Osteocyte (in vitro differentiated cells): Measurements from ENCODE around the gene CCNK. TPM values are rescaled to one million over a fixed set of nuclear protein-coding genes. Genes with fewer than 3 reads are reported as not detected.

Experiments
- DNase-seq: peaks from one replicate; pipeline ENCODE4 v3.0.0; 2021; ENCODE audit warnings: mixed read lengths; ENCODE audit not compliant: unreplicated experiment; ENCODE audit errors: extremely low spot score
- H3K27ac Mint-ChIP-seq: one replicate; pipeline ENCODE4 v1.8.0; 2021; ENCODE audit warnings: mild to moderate bottlenecking, mixed read lengths; ENCODE audit not compliant: unreplicated experiment
- H3K27me3 Mint-ChIP-seq: one replicate; pipeline ENCODE4 v1.8.0; 2021; ENCODE audit warnings: mixed read lengths; ENCODE audit not compliant: unreplicated experiment
- H3K36me3 Mint-ChIP-seq: one replicate; pipeline ENCODE4 v1.8.0; 2021; ENCODE audit warnings: mixed read lengths; ENCODE audit not compliant: unreplicated experiment
- H3K4me1 Mint-ChIP-seq: one replicate; pipeline ENCODE4 v1.8.0; 2021; ENCODE audit warnings: mixed read lengths; ENCODE audit not compliant: unreplicated experiment
- H3K4me3 Mint-ChIP-seq: one replicate; pipeline ENCODE4 v1.8.0; 2021; ENCODE audit warnings: mild to moderate bottlenecking, moderate library complexity, mixed read lengths; ENCODE audit not compliant: unreplicated experiment
- H3K9me3 Mint-ChIP-seq: one replicate; pipeline ENCODE4 v1.8.0; 2021; ENCODE audit warnings: mixed read lengths; ENCODE audit not compliant: unreplicated experiment
- CTCF ChIP-seq: fragments of 200-600 bp; sonication (generic); IDR thresholded peaks from 2 replicates; pipeline ENCODE4 v1.5.0; 2021; ENCODE audit warnings: antibody characterized with exemption, mild to moderate bottlenecking, moderate library complexity
- total RNA-seq: library from RNA; stranded (reverse); gene quantifications from 2 replicates; pipeline ENCODE4 v1.2.1, GENCODE V29; 2021

Gene CCNK
- total RNA-seq, 1 donor from 2014 or later, result 57.4 TPM

GRCh38 chr14:99519347-99519881, 38.2 kb downstream of the CCNK start:
- no peak for TF ChIP-seq CTCF
- Mint-ChIP-seq H3K4me1 (peaks cover 19% of the 10 kb centered on the region), H3K9me3 (no peaks in the 10 kb centered on the region), H3K27ac (no peak overlapping the region), H3K27me3 (no peaks in the 10 kb centered on the region), H3K36me3 (no peaks in the 10 kb centered on the region), H3K4me3 (no peak overlapping the region)
- DNase-seq, result no peak

GRCh38 chr14:99519931-99520421, 38.8 kb downstream of the CCNK start:
- Mint-ChIP-seq H3K4me1 (peaks cover 25% of the 10 kb centered on the region), H3K27me3 (no peaks in the 10 kb centered on the region)

GRCh38 chr14:99520571-99521081, 39.4 kb downstream of the CCNK start:
- no peak overlapping the region for H3K27ac Mint-ChIP-seq
- no peaks in the 10 kb centered on the region for H3K36me3 Mint-ChIP-seq
- H3K27me3 Mint-ChIP-seq, result no peaks in the 10 kb centered on the region
- H3K4me3 Mint-ChIP-seq, result no peak overlapping the region
- no peak for TF ChIP-seq CTCF
- DNase-seq, result no peak
- peaks cover 30% of the 10 kb centered on the region for H3K4me1 Mint-ChIP-seq
- no peaks in the 10 kb centered on the region for H3K9me3 Mint-ChIP-seq

More at GRCh38 chr14:99519931-99520421, 38.8 kb downstream of the CCNK start:
- Mint-ChIP-seq H3K27ac (no peak overlapping the region), H3K36me3 (no peaks in the 10 kb centered on the region), H3K9me3 (no peaks in the 10 kb centered on the region), H3K4me3 (no peak overlapping the region)
- no peak for DNase-seq
- no peak for TF ChIP-seq CTCF

GRCh38 chr14:99521176-99522024, 40.2 kb downstream of the CCNK start:
- Mint-ChIP-seq H3K4me3 (no peak overlapping the region), H3K9me3 (no peaks in the 10 kb centered on the region), H3K27ac (no peak overlapping the region), H3K4me1 (peaks cover 30% of the 10 kb centered on the region), H3K36me3 (no peaks in the 10 kb centered on the region), H3K27me3 (no peaks in the 10 kb centered on the region)
- DNase-seq, result no peak
- no peak for TF ChIP-seq CTCF

GRCh38 chr14:99522025-99522401, 40.8 kb downstream of the CCNK start:
- H3K27ac Mint-ChIP-seq, result no peak overlapping the region
- no peak for DNase-seq

More at GRCh38 chr14:99522025-99522401, 40.8 kb downstream of the CCNK start:
- TF ChIP-seq CTCF, result no peak
- no peaks in the 10 kb centered on the region for H3K27me3 Mint-ChIP-seq
- no peak overlapping the region for H3K4me3 Mint-ChIP-seq
- no peaks in the 10 kb centered on the region for H3K9me3 Mint-ChIP-seq
- H3K36me3 Mint-ChIP-seq, result no peaks in the 10 kb centered on the region
- H3K4me1 Mint-ChIP-seq, result peaks cover 30% of the 10 kb centered on the region
